Stimulated activated CD4-positive, alpha-beta T cell treated with anti-CD3 and anti-CD28 coated beads, Interleukin-1b, Interleukin-23, amount 100 ng/mL, for 1 hour (primary cell): Measurements from ENCODE around the gene LRP1B.
"Not testable (repeated sequence)": the region's sequence is repeated elsewhere in the genome, so short reads cannot be mapped to it uniquely, and the experiment has no call there.

Experiments
- DNase-seq, 2 donors: peaks; one replicate each; pipeline ENCODE4 v3.0.0-alpha.2; 2020; ENCODE audit warnings: low read depth in 2 of 2

LRP1B gene

GRCh38 chr2:141889788-141890187 lies 241.0 kb downstream of the LRP1B start:
- no peak for DNase-seq

- DNase-seq, result no peak
Measured at GRCh38 chr2:141888987-141889555, 241.7 kb downstream of the LRP1B start.

DNA sequence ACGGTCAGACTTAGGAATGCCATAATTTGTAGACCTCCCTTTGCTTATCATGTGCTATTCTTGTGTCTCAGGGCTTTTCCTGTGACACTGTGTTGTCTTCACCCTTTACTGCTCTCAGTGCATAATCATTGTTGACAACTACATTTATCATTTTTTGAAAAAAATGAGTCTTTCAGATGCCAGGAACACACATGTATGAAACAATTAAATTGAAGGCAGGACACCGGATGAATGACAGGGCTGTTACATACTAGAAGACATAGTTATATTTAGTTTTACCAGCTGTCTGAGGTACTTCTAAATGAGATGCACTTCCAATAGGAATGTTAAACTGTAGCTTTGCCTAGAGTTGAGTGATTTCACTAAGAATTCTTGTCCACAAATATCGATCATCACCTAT lies 243.5 kb downstream of the LRP1B start:
- DNase-seq, result no peak

GRCh38 chr2:141878016-141878415 lies 252.8 kb downstream of the LRP1B start:
- no peak for DNase-seq

GRCh38 chr2:141871913-141872634 lies 258.7 kb downstream of the LRP1B start:
- DNase-seq, result no peak

- no peak for DNase-seq
Measured at GRCh38 chr2:141869572-141869971, 261.2 kb downstream of the LRP1B start.

- no peak for DNase-seq
Measured at GRCh38 chr2:141863964-141864363, 266.9 kb downstream of the LRP1B start.

DNA sequence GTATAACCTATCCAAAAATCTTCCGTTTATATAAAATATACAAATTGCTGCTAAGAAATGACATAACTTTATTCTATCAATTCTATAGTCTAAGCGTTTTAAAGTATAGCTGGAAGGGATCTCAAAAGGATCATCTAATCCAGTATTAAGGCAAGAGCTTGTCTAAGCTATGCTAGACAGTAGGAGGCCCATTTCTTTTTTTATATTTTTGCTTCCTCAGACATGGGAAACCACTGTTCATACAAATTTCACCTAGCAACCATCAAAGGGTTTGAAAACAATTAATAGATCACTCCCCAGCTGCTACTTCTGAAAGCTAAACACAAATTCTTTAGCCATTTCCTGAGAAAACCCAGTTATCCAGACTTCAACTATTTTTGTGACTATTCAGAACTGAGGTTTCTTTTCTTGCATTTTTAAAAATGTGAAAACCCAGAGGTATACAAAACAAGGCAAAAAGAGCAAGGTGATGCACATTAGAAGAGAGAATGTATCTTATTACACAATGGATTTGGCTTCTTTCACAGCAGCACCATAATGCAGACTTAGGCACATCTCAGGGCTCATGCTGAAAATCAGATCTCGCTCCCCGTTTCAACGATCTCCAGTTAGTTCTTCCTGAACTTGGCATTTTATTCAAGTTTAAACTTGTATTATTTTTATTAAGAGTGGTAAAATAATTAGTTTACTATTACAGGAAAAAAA lies 274.4 kb downstream of the LRP1B start:
- DNase-seq, result no peak

DNA sequence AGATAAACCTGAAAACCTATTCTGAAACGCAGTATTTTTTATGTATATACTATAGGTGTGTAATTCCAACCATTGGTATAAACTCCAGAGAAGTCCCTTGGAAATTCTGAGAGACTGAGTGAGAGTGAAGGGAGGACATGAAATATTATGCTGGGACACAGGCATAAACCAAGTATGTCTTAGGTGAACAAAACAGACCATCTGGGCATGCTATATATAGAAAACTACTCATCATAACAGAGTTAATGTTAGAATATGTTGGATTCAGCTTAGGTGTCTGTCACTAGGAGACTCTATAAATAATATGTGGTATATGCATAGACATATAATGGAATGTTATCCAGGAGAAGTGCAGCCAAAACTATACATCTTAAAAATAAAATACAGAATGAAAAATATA lies 282.6 kb downstream of the LRP1B start:
- no peak for DNase-seq

- DNase-seq, result no peak
Measured at GRCh38 chr2:141844231-141844630, 286.6 kb downstream of the LRP1B start.

- DNase-seq, result no peak
Measured at GRCh38 chr2:141835103-141835502, 295.7 kb downstream of the LRP1B start.

GRCh38 chr2:141828761-141829160 lies 302.1 kb downstream of the LRP1B start:
- DNase-seq, result no peak

GRCh38 chr2:141824790-141825189 lies 306.0 kb downstream of the LRP1B start:
- DNase-seq, result no peak

- DNase-seq, result no peak
Measured at GRCh38 chr2:141820893-141821292, 309.9 kb downstream of the LRP1B start.

DNA sequence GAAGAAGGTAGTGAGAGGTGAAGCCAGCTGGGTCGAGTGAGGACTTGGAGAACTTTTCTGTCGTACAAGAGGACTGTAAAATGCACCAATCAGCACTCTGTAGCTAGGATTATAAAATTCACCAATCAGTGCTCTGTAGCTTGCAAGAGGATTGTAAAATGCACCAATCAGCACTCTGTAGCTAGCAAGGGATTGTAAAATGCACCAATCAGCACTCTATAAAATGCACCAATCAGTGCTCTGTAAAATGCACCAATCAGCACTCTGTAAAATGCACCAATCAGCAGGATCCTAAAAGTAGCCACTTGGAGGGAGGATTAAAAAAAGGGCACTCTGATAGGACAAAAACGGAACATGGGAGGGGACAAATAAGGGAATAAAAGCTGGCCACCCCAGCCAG lies 315.5 kb downstream of the LRP1B start:
- not testable (repeated sequence) for DNase-seq

GRCh38 chr2:141814150-141814549 lies 316.7 kb downstream of the LRP1B start:
- no peak for DNase-seq

GRCh38 chr2:141810148-141810547 lies 320.7 kb downstream of the LRP1B start:
- DNase-seq, result no peak

- no peak for DNase-seq
Measured at GRCh38 chr2:141806090-141806489, 324.7 kb downstream of the LRP1B start.

GRCh38 chr2:141805302-141805701 lies 325.5 kb downstream of the LRP1B start:
- DNase-seq, result no peak

DNA sequence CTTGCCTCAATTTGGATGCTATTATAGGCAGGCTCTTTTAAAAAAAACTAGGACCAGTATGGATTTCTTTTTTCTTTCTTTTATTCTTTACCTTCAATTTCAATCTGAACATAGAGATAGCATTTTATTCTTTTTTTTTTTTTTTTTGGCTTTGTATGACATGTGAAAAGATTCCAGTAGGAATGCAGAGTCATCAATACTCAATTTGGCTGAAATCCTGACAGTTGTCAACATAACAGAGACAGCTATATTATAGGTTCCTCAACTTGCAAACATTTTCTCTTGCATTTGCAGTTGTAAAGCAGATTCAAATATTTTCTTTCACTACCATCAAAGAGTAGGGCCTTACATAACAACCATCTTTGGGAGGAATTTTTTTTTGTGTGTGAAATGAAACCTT lies 334.4 kb downstream of the LRP1B start:
- DNase-seq, result no peak

GRCh38 chr2:141791521-141791920 lies 339.3 kb downstream of the LRP1B start:
- DNase-seq, result no peak

DNA sequence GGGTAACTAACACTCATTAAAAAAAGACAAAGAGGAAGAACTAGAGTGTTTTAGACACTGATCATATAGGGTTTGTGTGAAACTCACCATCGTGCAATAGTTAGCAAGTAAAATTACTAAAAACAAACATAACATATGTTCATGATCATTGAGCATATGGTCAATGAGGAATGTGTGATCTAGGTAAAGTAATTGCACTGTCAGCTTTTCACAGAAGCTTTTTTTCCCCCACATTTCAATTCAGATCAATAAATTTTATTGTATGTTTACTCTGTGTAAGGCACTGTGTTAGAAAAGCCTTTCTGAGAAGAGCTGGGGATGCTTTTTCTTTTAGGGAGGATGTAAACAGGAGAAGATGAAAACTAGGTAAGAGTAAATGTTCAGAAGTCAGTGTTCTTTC lies 348.2 kb downstream of the LRP1B start:
- DNase-seq, result no peak

GRCh38 chr2:141778315-141778835 lies 352.4 kb downstream of the LRP1B start:
- DNase-seq, result no peak
